ENCODE data around the gene RBP2. TPM values are rescaled to one million over a fixed set of nuclear protein-coding genes. Genes with fewer than 3 reads are reported as not detected.
A peak's percentile ranks its signal among the peaks of the same experiment; 100 is the strongest.

The RBP2 gene
- total and polyA plus RNA-seq, 4 donors, result 0.33 to 1.3 (median 1.1) TPM; not detected in 1

DNA sequence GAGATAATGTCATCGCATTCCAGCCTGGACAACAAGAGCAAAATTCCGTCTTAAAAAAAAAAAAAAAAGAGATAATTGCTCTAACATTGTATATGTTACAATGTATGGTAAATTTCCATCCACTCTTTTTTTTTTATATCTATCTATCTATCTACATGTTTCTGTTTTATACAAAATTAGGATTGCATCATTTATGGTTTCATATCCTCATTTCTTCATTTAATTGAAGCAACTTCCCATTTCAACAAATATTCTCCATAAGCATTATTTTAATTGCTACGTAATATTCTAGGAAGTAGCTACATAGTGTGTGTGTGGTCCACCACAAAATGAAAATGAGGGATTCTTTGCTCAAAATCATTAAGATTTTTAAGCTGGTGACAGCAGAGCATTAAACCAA lies 44.8 kb upstream of the RBP2 start:
- TF ChIP-seq, protein P1, sequence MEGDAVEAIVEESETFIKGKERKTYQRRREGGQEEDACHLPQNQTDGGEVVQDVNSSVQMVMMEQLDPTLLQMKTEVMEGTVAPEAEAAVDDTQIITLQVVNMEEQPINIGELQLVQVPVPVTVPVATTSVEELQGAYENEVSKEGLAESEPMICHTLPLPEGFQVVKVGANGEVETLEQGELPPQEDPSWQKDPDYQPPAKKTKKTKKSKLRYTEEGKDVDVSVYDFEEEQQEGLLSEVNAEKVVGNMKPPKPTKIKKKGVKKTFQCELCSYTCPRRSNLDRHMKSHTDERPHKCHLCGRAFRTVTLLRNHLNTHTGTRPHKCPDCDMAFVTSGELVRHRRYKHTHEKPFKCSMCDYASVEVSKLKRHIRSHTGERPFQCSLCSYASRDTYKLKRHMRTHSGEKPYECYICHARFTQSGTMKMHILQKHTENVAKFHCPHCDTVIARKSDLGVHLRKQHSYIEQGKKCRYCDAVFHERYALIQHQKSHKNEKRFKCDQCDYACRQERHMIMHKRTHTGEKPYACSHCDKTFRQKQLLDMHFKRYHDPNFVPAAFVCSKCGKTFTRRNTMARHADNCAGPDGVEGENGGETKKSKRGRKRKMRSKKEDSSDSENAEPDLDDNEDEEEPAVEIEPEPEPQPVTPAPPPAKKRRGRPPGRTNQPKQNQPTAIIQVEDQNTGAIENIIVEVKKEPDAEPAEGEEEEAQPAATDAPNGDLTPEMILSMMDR (IDR thresholded peaks at IDR 0.05; ENCODE audit: control extremely low read depth, extremely low read depth), result no peak
- peaks cover 0 to 33% (median 1%) of the 10 kb centered on the region in 5 donors for H3K4me1 ChIP-seq (ENCODE audit: control insufficient read depth in 5 of 5, insufficient read depth in 5 of 5, low read length in 5 of 5)
- peaks cover 0 to 28% (median 3%) of the 10 kb centered on the region in 4 donors for H3K36me3 ChIP-seq (ENCODE audit: control insufficient read depth in 4 of 4, insufficient read depth in 4 of 4, low read length in 4 of 4)
- DNase-seq (no peak), ATAC-seq (ENCODE audit: insufficient read depth, low FRiP score) (no peak)
- no peak overlapping the region for H3K9ac ChIP-seq (ENCODE audit: insufficient read depth in 1 of 2, low read length in 2 of 2)
- no peak overlapping the region for H3K27ac ChIP-seq (ENCODE audit: low read depth in 1 of 2, low read length in 1 of 2)
- no peak overlapping the region for H3K4me3 ChIP-seq
- no peaks in the 10 kb centered on the region for H3K9me3 ChIP-seq (ENCODE audit: control insufficient read depth in 4 of 4, insufficient read depth in 3 of 4, low read length in 3 of 4)
- no peaks in the 10 kb centered on the region for H3K27me3 ChIP-seq (ENCODE audit: control insufficient read depth in 3 of 3, insufficient read depth in 3 of 3, low read length in 2 of 3)
- 81 to 92% methylated on average over 3 of the region's 3 CpGs for WGBS, 2 donors

DNA sequence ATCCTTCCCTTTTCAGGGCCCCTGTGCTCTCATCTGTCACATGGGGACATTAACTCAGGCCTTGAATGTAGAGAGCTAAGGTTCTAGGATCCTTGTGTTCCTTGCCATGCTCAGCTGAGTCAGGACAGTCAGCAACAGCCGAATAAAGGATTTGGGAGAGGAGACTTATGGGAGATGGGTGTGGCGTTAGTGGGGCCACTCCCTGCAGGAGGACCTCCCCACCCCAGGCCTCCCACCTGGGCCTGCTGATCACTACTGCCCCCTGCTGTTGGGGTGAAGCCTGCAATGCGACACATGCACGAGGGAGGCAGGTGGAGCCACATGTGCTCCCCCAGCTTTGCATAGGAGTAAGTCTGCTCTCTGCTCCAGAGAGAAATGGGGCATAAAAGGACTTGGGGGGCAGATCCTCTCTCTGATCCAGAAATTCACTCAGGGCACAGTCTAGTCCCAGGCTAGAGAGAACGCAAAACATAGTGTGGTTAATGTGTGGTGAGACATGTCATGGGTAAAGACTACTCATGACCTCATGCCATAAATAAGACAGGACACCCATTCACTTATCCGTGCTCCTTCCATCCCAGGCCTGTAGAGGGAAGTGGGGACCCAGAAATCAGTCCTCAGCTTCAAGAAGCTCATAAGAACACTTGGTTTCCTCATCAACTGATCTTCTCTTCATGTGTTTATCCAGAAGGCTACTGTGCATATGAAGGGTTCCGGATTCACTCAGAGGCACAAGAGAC lies 43.9 kb upstream of the RBP2 start:
- TF ChIP-seq, protein P1 (IDR thresholded peaks at IDR 0.05; ENCODE audit: control extremely low read depth, extremely low read depth), result no peak
- Histone ChIP-seq H3K36me3 (ENCODE audit: control insufficient read depth in 4 of 4, insufficient read depth in 4 of 4, low read length in 4 of 4) (peaks cover 0 to 32% (median 2%) of the 10 kb centered on the region in 4 donors), H3K9ac (ENCODE audit: insufficient read depth in 1 of 2, low read length in 2 of 2) (no peak overlapping the region), H3K4me1 (ENCODE audit: control insufficient read depth in 5 of 5, insufficient read depth in 5 of 5, low read length in 5 of 5) (peaks cover 0 to 33% (median 1%) of the 10 kb centered on the region in 5 donors), H3K9me3 (ENCODE audit: control insufficient read depth in 4 of 4, insufficient read depth in 3 of 4, low read length in 3 of 4) (no peaks in the 10 kb centered on the region), H3K4me3 (no peak overlapping the region), H3K27ac (ENCODE audit: low read depth in 1 of 2, low read length in 1 of 2) (no peak overlapping the region), H3K27me3 (ENCODE audit: control insufficient read depth in 3 of 3, insufficient read depth in 3 of 3, low read length in 2 of 3) (no peaks in the 10 kb centered on the region)
- WGBS, 2 donors, result 80 to 90% methylated on average over 7 of the region's 7 CpGs
- DNase-seq (peak in 1 of 3 donors; percentile 41), ATAC-seq (ENCODE audit: insufficient read depth, low FRiP score) (no peak)

DNA sequence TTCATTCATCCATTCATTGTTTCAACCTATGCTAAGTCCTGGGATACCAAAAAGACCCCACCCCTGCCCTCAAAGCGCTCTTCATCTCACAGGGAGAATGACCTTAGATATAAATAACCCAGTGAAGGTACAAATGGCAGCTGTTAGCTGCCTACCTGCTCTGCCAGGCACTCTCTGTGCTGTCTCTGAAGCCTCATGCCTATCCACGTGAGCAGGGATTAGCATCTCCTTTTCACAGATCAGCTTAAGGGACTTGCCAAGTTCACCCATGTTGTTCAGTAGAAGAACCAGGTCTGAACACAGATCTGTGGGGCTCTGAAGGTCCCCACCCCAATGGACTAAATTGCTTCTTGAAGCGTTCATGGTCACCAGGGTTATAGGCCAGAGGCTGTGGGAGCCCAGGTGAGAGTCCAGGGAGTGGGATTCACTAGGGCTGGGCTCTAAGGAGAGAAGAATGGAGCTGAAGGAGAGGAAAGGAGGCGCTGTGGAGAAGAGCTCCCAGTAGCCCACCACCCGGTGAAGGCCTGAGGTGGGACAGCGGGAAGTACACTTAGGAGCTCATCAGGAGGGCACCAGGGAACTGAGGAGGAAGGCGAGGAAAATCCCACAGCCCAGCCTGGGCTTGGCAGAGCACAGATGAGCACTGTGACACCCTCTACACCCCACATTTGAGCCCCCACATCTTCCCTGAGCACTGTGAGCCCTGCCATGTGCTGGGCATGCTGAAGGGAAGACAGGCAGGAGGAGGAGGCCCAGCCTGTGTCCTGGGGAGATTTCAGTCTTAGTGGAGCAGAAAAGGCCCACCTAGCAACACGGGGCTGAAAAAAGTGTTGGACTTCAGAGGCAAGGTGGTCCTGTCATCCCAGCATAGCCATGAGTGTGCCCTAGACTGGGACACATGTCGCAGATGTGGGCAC lies 42.9 kb upstream of the RBP2 start:
- H3K27ac ChIP-seq (ENCODE audit: low read depth in 1 of 2, low read length in 1 of 2), result no peak overlapping the region
- WGBS, 2 donors, result 94 to 98% methylated on average over 9 of the region's 9 CpGs
- peaks cover 0 to 32% (median 2%) of the 10 kb centered on the region in 4 donors for H3K36me3 ChIP-seq (ENCODE audit: control insufficient read depth in 4 of 4, insufficient read depth in 4 of 4, low read length in 4 of 4)
- no peak overlapping the region for H3K9ac ChIP-seq (ENCODE audit: insufficient read depth in 1 of 2, low read length in 2 of 2)
- H3K4me3 ChIP-seq, result no peak overlapping the region
- TF ChIP-seq, protein P1 (IDR thresholded peaks at IDR 0.05; ENCODE audit: control extremely low read depth, extremely low read depth), result no peak
- peaks cover 0 to 33% (median 1%) of the 10 kb centered on the region in 5 donors for H3K4me1 ChIP-seq (ENCODE audit: control insufficient read depth in 5 of 5, insufficient read depth in 5 of 5, low read length in 5 of 5)
- no peaks in the 10 kb centered on the region for H3K9me3 ChIP-seq (ENCODE audit: control insufficient read depth in 4 of 4, insufficient read depth in 3 of 4, low read length in 3 of 4)
- no peak for DNase-seq
- ATAC-seq (ENCODE audit: insufficient read depth, low FRiP score), result no peak
- no peaks in the 10 kb centered on the region for H3K27me3 ChIP-seq (ENCODE audit: control insufficient read depth in 3 of 3, insufficient read depth in 3 of 3, low read length in 2 of 3)
